GM18511 (cell line): ENCODE measurements around the gene MBD5.
"Not testable (repeated sequence)": the region's sequence is repeated elsewhere in the genome, so short reads cannot be mapped to it uniquely, and the experiment has no call there.

Experiments
- ATAC-seq: cut with Tn5 transposase; IDR thresholded peaks from one replicate; pipeline ENCODE4 v1.9.1; 2021; ENCODE audit warnings: mild to moderate bottlenecking, moderate library complexity; ENCODE audit not compliant: unreplicated experiment

The MBD5 gene

DNA sequence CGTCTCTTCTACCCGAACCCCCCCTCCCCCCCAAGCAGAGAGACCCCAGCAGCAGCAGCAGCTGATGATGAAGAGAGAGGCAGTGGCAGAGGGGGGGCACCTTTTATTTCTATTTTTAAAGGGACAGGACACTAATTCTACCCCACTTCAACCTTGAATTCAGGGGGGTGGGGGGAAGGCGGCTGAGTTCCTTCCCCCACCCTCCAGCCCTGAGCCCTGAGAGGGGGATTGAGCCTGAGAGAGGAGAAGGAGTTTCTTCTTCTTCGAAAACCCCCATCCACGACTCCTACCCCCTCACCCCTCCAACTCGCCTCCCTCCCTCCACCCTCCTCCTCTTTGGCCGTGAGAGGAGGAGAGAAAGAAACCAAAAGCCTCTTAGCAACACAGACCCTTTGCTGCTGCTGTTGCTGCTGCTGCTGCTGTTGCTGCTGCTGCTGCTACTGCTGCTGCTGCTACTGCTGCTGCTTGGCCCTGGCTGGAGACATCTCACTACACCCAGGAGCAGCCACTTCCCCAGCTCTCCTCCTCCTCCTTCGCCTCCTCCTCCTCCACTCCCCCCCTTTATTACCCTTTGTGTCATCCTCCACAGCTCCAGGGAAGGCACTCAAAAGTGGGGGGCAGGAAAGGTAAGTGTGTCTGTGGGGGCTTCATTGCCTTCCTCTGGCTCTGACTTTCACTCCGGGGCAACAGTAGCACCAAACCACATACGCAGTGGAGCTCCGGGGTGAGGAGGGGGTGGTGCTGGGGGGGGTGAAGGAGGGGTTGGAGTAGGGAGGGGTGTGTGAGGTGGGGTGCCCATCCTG, at the start of gene MBD5:
TSS of gene MBD5 (plus strand) at position 33 of the 803 bp plus-strand sequence.
- ATAC-seq, result peak; percentile 44

- no peak for ATAC-seq
Measured at GRCh38 chr2:147976102-147976501, 44.8 kb upstream of the MBD5 start.

DNA sequence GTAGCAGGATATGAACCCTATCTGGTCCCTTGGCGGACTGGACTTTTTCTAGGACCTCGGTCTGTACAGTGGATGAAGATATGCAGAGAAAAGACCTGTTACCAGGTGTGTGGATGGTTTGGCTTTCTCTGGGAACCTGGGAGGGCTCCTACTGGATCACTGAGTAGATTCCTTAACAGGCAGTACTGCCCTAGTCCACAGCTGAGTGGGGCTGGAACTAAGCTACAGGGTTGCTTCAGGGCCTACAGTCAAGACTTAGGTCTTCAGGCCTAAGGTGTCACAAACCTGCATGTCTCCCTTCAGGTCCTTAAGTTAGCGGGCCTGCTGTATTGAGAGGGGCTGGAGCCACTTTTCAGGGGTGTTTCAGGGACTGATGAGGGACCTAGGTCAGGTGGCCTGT, 43.2 kb upstream of the MBD5 start:
- no peak for ATAC-seq

DNA sequence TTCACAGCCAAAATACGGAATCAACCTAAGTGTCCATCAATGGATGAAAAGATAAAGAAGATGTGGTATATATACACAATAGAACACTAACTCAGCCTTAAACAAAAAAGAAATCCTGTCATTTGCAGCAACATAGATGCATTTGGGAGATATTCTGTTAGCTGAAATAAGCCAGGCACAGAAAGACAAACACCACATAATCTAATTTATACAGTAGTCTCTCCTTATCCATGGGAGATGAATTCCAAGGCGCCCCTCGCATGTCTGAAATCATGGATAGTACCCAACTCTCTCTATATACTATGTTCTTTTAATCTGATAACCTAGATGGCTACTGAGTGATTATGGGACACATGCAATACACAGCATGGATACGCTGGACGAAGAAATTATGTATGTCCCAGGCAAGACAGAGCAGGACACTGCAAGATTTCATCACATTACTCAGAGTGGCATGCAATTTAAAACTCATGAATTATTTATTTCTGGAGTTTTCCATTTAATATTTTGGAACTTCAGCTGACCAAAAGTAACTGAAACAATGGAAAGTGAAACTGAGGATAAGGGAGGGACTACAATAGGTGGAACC, 39.9 kb upstream of the MBD5 start:
- ATAC-seq, result no peak

- no peak for ATAC-seq
Measured at GRCh38 chr2:147989102-147989501, 31.8 kb upstream of the MBD5 start.

- peak; percentile 92 for ATAC-seq
Measured at GRCh38 chr2:147989809-147990403, 31.0 kb upstream of the MBD5 start.

GRCh38 chr2:147994965-147995364, 25.9 kb upstream of the MBD5 start:
- not testable (repeated sequence) for ATAC-seq

- no peak for ATAC-seq
Measured at GRCh38 chr2:147996828-147997227, 24.1 kb upstream of the MBD5 start.

DNA sequence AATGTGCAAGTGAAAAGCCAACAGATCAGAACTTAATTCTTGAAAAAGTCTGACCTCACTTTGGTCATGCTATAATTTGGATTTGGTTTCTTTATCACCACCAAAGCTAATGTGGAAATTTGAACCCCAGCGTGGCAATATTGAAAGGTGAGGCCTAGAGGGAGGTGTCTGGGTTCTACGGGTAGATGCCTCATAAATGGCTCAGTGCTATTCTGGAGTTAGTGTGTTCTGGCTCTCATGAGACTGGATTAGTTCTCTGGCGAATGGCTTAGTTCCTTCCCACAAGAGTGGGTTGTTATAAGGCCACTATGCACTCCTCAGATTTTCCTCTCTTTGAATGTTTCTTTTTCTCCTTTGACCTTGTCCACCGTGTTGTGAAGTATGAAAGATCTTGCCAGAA, 22.7 kb upstream of the MBD5 start:
- ATAC-seq, result no peak

DNA sequence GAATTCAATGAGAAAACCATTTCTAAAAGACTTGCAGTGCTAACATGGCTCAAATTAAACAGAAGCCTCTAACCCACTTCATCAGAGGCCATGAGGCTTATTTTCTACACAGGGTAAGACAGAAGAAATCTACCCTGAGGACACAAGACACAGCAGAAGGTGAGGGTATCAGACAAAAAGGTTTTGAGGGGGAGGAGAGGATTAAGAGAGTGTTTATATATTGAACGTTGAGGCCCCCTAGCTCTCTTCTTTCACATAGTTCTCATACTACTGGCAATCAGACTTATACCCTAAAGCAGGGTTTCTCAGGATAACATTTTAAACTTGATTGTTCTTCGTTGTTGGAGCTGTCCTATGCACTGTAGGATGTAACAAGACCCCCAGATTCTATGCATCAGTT, 21.8 kb upstream of the MBD5 start:
- ATAC-seq, result no peak

DNA sequence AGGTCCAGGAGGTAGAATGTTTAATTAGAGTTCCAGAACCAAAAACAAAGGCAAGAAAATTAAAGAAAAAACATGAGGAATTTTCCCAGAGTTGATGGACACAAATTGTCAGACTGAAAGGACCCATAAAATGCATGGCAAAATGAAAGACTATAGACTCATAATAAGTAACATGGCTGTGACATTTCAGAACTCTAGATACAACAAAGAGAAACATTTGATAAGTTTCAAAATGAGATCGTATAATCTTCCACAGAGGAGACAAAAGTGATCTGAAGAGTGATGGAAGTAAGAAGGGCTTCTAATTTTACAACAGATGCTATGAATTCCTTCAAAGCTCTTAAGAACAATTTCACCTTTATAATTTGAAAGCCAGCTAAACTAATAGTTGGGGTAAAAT, 20.8 kb upstream of the MBD5 start:
- no peak for ATAC-seq

DNA sequence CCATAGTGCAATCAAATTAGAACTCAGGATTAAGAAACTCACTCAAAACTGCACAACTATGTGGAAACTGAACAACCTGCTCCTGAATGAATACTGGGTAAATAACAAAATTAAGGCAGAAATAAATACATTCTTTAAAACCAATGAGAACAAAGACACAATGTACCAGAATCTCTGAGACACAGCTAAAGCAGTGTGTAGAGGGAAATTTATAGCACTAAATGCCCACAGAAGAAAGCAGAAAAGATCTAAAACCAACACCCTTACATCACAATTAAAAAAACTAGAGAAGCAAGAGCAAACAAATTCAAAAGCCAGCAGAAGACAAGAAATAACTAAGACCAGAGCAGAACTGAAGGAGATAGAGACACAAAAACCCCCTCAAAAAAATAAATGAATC, 18.5 kb upstream of the MBD5 start:
- not testable (repeated sequence) for ATAC-seq

GRCh38 chr2:148006249-148007007, 14.5 kb upstream of the MBD5 start:
- no peak for ATAC-seq

DNA sequence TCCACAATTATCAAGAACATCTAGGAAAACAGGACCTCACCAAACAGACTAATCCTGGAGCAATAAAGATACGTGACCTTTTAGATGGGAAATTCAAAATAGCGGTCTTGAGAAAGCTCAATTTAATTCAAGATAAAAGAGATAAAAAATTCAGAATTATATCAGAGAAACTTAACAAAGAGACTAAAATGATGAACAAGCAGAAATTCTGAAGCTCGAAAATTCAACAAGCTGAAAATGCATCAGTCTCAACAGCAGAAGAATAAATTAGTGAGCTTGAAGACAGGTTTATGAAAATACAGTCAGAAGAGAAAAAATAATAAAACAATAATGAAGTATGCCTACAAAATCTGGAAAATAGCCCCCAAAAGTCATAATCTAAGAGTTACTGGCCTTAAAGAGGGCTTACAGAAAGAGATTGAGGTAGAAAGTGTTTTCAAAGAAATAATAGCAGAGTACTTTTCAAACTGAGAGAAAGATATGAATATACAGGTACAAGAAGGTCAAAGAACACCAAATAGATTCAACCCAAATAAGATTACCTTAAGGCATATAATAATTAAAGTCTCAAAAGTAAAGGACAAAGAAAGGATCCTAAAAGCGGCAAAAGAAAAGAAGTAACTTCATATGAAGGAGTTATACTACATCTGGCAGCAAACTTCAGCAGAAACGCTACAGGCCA, 13.5 kb upstream of the MBD5 start:
- no peak for ATAC-seq

DNA sequence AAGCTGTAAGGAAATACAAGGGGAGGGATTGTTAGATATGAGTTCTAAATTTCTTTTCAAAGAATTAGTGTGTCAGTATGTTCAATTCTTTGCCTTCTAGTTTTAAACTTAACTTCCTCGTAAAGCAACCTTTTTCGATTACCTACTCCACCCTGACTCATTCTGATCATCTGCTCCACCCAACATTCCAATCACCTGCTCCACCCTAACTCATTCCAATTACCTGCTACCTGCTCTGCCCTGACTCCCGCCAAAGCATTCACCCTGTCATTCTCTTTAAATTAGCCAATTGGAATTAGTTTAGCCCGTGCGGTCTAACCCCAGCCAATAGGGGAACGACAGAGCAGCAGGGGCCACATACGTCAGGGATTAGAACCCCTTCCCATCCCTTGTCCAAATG, 12.5 kb upstream of the MBD5 start:
- ATAC-seq, result not testable (repeated sequence)

GRCh38 chr2:148013876-148014275, 7.0 kb upstream of the MBD5 start:
- no peak for ATAC-seq

DNA sequence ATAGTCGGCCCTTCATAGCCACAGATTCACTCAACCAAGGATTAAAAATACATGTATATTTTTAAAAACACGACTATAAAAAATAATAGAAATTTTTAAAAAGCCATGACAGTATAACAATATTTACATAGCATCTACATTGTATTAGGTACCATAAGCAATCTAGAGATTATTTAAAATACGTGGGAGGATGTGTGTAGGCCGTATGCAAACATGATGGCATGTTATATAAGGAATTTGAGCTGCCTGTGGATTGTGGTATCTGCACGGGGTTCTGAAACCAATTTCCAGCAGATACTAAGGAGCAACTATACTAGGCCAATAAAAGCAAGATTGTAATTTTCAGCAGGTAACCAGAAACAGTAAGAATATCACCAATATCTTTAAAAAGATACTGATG, 6.3 kb upstream of the MBD5 start:
- no peak for ATAC-seq

DNA sequence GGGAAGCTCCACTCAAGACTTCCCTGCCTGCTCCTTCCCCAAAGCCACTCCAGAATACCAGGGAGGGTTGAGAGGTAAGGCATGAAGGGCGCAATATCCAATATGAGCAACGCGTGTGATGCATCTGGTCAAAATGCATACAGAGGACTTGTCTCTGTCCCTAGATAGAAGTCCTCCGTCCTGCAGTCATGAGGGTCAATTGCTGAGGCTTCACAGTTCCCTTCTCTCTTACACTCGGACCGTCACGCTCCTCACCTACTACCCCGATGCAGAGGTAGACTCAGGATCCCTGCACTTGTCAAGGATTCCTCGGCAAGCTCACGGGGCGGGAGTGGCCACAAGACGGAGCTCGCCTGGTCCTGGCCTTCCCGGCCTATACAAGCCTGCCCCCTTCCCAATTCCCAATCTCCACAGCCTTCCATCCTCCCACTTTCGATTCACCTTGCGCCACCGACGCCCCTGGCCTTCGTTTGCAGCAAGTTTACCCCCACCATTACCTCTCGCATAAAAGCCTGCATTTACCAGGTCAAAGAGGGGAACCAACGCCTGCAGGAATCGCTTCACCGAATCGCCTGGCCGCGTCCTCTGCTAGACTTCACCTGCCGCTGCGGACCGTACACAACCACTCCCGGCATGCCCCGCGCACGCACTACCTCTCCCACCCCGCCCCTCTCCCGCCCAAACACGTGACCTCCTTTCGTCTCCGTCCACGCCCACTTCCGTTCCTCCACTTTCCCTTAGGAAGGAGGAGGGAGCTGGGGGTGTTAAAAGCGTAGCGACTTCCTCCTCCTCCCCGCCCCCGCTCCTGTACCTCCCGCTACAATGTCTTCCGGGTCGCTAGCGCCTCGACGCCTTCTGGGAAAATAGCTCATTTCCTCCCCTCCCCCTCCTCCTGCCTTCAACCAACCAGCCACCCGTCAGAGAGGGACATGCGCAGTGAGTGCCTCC, 506 bp upstream of the MBD5 start, which contains the start of gene ORC4:
TSS of gene ORC4 (minus strand) at position 627 of the 948 bp plus-strand sequence. CDS start 44,779 bp downstream, outside the sequence.
- ATAC-seq, result peak; percentile 79

GRCh38 chr2:148021886-148022285, 995 bp downstream of the MBD5 start:
- ATAC-seq, result no peak

- ATAC-seq, result no peak
Measured at GRCh38 chr2:148022351-148022750, 1.5 kb downstream of the MBD5 start.
